PC-9 (cell line): Measurements from ENCODE around the gene LRRK1.

Experiments used
- CTCF ChIP-seq: fragments of 200-600 bp; sonication (generic); conservative IDR thresholded peaks from 2 replicates; pipeline ENCODE4 v1.6.1; 2017; ENCODE audit warnings: mixed run types, antibody characterized with exemption, mild to moderate bottlenecking, moderate library complexity
- EZH2 ChIP-seq: fragments of 200-600 bp; sonication (generic); IDR thresholded peaks from 2 replicates; pipeline ENCODE4 v1.8.0; 2017; ENCODE audit warnings: antibody characterized with exemption, low read depth

- no peak for TF ChIP-seq CTCF
- TF ChIP-seq EZH2, result no peak
Observed at GRCh38 chr15:101022306-101022705, 103.1 kb downstream of the LRRK1 start.
